Measurements from ENCODE around the gene JAK1.

The JAK1 gene

DNA sequence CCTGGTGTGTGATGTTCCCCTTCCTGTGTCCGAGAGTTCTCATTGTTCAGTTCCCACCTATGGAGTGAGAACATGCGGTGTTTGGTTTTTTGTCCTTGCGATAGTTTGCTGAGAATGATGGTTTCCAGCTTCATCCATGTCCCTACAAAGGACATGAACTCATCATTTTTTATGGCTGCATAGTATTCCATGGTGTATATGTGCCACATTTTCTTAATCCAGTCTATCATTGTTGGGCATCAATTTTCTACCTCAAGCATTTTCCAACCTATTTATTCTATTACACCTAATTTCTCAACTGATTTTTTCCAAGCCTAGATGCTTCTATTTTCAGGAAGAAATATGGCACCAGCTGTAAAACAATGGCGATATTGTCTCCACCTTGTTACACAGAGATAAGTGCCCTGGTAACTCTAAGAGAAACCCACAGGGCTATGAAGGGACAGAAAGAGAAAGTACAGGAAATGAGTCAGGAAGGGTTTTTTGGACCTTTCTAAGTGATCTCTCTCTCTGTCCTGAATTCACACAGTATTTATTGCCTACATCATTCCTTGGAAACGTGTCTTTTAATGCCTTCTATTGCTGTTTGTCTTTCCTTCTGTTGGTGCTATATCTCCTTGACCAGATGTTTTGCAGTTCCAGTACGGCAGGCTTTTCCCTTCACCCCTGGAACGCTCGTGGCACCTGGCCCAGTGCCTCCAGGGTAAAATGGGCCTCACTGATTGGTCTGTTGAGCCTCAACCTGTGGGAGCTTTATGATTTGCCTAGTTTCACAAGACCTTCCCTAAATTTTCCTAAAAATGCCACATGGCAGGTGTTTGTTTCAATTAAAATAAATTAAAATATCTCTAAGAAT lies 14.6 kb upstream of the JAK1 start:
- DNase-seq (ENCODE audit: low read depth): no peak

DNA sequence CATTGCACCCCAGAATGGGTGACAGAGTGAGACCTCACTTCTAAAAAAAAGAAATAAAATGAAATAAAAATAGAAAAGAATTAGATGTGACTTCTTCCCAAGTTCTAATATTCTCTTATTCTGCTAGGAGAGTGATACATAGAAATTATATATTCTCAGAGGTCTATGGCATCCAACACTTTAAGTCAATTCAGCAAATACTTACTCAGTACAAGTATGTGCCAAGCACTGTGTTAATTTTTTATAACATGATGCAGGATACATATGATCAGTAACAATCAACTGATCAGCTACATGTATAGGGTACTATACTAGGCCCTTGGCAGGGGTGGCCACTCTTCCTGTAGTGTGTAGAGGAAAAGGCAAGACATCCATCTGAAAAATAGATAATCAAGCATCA lies 13.0 kb upstream of the JAK1 start:
- DNase-seq (ENCODE audit: low read depth): no peak

DNA sequence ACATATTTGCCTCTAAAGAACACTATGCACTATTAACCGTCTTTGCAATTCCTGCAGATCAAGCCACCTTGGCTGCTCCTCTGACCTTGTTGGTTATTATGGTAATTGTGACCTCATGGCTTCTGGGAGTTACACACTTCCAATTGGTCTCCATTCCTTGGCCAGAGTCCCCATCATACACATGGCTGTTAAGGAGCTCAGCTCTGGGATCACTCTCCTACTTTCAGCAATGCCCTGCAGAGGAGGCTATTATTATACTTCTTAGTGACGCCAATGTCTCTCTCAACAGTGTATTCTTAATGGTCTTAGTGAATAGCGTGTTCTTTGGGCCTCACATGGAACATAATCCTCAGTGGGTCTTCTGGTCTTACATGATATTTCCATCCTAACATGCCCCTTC lies 10.0 kb upstream of the JAK1 start:
- DNase-seq (ENCODE audit: low read depth): no peak

DNA sequence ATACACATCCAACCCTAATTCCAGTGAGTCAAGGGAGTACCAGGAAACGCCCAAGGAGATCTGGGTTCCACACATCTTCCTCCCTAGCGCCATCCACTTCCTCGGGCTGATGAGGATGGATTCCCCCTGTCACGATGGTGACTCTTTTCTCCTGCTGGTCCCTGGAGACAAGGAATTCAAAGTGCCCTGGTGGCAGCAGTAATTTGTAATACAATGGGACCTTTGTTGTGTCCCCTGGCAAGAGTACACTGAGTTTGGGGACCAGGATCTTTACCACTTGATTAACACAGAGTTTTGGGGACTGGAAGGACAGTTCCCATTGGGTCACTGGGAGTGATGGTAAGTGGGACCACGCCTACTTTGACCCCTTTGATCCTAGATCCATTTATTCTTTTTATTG lies 9.4 kb upstream of the JAK1 start:
- DNase-seq (ENCODE audit: low read depth): no peak

DNA sequence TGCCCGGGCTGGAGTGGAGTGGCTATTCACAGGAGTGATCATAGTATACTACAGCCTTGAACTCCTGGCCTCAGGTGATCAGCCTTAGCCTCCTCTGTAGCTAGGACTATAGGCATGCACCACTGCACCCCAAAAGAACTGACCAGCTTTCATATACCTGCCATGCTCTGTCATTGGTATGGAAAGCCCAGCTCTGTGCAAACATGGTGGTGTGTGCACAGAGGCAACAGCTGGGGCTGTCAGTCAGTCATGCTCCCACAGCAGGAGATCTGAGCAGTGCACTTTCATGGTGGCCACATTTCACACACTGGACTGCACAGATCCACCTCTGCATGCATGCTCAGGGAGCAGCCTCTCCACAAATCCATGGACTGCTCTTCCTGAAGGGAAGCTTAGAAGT lies 8.8 kb upstream of the JAK1 start:
- no peak for DNase-seq (ENCODE audit: low read depth)

DNA sequence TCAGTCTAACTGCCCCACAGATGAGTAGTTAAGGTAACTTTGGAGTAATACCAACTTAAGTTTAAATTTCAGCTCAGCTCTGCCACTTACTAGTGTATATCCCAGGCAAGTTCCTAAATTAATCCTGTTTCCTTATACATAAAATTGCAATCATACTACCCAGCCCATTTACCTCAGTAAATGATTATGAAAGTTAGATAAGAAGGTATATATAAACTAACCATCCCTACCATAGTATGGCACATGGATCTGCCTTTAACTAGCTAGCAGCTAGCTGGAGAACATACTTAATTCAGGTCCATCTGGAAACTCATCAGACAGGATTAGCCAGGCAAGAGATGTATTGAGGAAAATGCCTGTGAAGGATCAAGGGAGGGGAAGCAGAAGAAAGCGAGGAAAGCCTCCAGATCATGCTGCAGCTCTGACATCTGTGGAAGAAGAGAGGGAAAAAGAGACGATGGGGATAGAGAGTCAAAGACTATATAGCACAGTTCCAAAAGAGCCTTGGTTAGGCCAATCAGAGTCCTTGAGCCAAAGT lies 8.0 kb upstream of the JAK1 start:
- DNase-seq (ENCODE audit: low read depth): no peak

DNA sequence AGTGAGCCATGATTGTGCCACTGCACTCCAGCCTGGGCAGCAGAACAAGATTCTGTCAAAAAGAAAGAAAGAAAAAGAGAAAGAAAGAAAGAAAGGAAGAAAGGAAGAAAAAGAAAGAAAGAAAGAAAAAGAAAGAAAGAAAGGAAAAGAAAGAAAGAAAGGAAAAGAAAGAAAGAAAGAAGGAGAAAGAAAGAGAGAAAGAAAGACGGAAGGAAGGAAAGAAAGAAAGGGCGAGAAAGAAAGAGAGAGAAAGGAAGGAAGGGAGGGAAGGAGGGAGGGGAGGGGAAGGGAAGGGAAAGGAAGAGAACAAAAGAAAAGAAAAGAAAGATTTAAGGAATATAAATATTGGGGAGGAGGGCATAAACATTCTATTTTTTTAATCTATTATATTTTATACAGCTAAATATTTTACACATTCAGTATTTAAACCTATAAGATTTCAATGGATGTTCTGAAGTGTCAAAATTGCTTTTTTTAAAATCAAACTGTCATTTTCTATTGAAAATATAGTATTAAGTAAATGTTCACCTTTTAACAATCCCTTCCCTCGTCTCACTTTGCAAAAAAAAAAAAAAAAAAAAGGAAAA lies 6.8 kb upstream of the JAK1 start:
- no peak for DNase-seq (ENCODE audit: low read depth)

DNA sequence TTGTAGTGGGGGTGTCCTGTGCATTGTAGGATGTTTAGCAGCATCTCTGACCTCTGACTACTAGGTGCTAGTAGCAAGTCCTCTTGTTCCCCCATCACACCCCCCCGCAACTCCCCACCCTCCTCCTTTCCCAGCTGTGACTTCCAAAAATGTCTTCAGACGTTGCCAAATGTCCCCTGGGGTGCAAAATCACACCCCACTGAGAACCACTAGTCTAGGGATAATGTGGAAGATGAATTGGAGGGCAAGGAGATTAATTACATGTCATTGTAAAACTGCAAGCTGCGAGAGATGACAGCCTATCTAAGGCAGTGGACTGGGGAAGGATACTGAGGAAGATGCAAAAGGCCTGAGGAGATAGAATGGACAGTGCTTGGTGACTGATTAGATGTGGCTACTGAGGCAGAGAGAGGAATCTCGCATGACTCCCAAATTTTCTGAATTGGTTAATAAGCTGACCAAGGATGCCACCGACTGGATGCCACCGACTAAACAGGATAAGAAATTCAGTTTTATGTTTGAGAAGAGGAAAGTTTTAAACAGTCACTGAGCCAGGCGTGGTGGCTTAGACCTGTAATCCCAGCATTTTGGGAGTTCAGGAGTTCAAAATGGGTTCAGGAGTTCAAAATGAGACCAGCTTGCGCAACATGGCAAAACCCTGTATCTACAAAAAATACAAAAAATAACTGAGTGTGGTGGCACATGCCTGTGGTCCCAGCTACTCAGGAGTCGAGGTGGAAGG lies 3.1 kb upstream of the JAK1 start:
- DNase-seq (ENCODE audit: low read depth): no peak

DNA sequence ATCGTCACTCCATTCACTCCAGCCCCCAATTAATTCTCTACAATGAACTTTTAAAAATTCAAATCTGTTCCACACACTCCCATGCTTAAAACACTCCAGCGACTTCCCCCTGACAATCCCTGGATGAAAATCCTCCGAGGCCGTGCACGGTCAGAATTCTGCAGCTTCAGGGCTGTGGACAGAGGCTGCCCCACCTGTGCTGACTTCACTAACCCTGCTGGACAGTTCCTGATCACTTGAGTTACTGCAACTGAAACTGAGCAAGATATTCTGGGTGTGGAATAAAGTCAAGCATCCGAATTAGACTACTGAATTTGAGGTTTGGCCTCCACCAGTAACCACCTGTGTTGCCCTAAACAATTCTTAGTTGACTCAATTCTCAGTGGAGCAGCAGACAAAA lies 1.0 kb upstream of the JAK1 start:
- DNase-seq (ENCODE audit: low read depth): no peak

DNA sequence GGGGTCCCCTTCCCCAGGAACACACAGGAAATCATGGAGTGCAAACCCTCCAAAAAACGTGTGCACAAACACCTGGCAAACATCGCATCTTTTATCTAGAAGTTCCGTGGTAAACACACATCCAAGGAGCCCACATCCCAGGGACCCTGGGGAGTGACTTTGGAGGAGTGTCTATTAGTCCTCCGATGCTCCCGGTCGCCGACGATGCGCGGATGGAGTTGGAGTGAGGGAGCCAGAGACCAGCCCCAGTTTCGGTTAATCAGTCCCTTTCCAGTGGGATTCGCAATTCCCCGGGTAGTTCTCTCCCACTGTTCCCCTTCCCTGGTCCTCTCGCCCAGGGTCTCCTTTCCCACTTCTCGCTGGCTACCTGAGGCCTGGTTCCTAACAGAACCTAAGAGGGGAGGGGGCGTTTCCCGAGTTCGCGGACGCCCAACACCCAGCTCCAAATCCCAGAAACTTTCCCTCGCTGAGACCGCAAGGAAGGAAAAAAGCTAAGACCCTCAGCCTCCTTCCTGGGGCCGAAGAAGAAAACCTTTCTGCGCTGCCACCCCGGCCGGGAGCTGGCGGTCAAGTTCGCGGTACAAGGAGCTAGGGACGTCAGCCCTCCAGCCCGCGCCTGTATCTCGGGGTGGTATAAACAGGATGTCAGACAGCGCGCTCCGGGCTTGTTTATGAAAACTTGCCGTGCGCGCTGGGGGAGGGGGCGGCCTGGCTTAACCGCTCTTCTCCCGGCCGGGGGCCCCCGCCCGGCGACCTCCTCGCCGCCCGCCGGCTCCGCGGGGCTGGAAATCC lies 787 bp downstream of the JAK1 start:
- DNase-seq (ENCODE audit: low read depth): no peak

DNA sequence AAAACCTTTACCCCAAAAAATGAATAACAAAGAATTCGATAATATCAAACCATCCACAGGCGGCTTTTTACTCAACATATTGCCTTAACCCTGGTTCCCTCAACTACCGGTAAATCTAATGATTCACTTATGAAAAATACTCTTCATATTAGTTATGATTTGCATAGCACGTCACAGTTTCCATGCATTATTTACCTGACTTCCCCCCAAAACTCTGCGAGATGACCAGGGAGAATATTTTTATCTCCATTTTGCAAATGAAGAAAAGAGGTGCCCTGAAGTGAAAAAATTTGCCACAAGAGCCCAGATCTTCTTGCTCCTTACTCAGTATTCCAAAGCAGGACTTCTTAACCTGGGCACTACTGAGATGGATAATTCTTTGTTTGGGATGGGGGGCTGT lies 2.9 kb downstream of the JAK1 start:
- no peak for DNase-seq (ENCODE audit: low read depth)

DNA sequence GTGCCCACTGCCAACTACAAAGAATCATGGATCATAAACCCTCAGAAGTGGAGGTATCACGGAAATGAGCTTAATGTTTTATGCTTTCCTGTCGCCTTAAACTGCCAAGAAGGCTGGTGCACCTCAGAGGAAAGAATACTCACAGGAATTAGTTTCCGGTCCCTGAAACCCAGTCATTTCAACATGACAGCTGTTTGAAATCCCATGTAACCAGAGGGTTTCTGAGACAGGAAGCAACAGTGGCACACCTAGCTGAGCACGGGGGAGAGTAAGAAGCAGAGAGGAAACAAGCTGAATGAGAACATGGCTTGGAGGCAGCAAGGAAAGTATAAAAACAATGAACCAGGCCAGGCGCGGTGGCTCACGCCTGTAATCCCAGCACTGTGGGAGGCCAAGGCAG lies 3.9 kb downstream of the JAK1 start:
- no peak for DNase-seq (ENCODE audit: low read depth)

DNA sequence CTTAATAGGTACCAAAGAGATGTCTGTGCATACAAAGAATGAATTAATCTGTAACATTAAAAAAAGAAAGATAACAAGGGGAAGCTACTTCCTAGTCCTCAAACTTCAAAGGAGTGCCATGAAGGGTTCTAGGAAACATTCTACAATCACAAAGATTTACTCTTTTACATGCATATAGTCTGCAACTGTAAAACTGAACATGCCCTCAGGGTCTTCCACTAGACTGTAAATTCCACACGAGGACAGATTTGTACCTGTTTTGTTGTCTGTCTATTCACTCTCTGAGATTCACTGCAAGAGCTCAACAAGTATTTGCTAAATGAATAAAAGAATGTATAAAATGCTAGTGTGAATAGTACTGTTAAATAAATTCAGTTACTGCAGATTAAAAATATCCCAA lies 4.4 kb downstream of the JAK1 start:
- DNase-seq (ENCODE audit: low read depth): no peak

DNA sequence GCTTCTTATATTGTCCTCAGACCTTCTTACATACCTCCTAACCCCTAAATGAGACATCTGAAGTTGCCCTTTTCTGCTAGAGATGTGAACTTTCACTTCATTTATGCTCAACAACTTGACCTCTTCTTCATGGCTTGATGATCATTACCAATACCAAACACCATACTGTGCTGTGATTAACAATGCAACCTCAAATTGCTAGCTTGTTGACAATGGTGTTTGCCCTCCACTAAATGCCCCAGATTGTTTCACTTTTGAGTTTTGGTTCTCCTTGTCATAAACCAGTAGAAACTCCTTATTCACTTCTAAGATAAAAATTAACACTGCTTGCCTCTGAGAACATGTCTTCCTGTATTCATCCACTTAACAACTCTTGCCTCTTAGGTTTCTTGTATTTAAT lies 5.6 kb downstream of the JAK1 start:
- DNase-seq (ENCODE audit: low read depth): no peak

DNA sequence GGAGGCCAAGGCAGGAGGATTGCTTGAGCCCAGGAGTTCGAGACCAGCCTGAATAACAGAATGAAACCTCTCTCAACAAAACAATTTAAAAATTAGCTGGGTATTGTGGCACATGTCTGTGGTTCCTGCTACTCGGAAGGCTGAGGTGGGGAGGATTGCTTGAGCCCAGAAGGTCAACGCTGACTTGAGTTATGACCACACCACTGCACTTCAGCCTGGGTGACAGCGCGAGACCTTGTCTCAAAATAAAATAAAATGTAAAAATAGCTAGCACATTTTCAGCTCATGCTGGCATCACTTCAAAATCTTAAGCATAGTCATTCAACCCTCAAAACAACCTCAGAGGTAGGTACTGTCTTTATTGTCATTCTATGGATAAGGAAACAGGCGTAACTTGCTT lies 6.4 kb downstream of the JAK1 start:
- no peak for DNase-seq (ENCODE audit: low read depth)

DNA sequence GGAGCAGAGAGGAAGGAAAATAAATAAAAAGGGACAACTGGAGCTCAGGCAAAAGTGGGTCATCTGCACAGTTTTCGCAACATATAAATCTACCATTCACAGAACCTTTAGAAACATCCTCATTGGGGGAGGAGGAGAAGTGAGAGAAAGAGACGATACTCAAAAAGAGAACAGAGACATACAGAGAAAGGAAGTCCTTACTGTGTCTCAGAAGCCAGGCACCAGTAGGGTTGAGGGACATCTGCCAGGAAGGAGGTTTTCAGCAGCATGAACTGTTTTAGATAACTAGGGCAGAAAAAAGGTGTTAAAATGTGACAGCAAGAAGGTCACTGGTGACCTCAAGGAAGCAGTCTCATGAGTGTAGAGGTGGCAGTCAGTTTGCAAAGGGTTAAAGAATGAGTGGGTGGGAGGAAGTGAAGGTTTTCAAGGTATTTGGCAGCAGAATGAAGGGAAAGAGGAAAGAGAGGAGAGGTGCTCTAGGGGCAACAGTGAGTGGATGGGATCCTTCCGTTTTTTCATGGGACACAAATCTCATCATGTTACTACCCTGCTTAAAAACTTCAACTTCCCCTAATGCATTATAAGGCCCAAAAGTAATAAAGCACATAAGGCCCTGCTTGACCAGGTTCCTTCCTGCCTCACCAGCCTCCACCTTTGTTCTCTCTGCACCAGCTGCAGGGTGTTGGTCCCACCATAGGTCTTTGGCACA lies 9.5 kb downstream of the JAK1 start:
- DNase-seq (ENCODE audit: low read depth): no peak

DNA sequence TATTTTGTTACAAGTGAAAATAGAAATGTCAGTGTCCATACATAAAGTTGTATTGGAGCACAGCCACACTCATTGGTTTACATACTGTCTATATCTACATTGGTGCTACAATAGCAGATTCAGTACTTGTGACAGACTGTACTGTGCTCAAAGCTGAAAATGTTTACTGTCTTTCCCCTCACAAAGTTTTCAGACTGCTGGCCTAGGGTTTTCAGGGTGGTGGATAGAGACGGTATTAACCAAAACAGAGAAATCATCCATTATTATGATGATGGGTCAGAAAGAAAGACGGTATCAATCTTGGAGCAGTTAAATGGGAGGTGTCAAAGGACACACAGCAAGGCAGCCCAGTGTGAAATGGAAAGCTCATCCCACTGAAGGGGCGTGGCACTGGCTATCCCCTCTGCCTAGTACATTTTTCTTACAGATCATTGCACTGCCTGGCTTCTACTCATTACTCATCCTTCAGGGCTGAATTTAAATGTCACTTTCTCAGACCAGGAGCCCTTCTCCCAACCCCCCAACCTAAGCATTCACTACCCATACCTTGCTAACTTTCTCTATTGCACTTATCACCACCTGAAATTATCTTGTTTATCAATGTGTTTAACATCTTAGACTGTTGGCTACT lies 10.2 kb downstream of the JAK1 start:
- DNase-seq (ENCODE audit: low read depth): no peak

DNA sequence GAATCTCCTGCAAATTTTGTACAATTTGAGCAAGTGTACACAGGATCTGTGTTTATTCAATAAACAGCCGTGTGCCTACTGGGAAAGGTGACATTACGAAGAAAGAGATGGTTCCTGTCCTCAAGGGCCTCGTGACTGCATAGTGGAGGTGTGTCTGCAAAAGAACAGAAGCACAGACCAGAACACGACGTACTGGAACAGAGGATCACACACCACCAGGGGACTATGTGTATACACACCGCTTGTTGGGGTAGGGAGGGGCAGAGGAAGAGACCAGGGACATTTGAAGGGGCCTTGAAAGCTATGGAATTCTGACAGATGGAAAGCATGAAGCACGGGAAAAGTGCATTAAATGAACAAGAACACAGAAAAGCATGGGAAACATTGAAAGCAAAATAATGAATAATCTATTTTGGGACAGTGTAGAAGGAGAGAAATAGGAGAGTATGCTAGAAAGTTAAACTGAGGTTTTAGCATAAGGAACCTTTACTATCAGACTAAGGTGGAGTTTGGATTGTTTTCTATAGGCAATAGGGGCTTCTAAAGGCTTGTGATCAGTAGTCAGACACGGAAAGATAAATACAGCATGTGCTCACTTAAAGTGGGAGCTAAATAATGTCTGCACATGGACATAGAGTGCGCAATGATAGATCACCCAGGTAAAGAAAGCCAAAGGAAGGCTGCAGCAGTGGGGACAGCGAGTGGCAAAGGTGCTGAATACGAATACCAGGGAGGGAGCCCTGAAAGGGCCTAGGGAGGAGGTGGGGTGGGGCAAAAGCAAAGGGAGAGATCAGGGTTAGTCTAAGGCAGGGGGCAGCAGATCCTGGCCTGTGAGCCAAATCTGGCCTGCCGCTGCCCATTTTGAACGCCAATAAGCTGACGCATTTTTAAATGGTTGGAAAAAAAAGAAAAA lies 11.0 kb downstream of the JAK1 start:
- DNase-seq (ENCODE audit: low read depth): no peak

DNA sequence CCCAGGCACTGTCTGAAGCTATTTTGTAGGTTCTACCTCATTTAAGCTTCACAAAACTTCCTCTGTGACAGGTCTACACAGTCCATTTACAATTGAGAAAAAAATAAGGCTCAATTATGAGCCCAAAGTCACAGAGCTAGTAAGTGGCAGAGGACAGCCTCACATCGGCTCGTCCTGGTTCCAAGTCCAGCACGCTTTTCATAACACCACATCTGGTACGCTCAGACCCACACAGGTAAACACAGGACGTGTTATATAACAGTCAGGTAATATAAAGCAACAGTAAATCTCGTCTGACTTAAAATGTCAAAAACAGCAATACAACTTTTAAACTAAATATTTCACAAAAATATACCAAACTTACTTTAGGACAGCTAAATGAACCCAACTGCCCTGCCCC lies 13.1 kb downstream of the JAK1 start:
- no peak for DNase-seq (ENCODE audit: low read depth)

DNA sequence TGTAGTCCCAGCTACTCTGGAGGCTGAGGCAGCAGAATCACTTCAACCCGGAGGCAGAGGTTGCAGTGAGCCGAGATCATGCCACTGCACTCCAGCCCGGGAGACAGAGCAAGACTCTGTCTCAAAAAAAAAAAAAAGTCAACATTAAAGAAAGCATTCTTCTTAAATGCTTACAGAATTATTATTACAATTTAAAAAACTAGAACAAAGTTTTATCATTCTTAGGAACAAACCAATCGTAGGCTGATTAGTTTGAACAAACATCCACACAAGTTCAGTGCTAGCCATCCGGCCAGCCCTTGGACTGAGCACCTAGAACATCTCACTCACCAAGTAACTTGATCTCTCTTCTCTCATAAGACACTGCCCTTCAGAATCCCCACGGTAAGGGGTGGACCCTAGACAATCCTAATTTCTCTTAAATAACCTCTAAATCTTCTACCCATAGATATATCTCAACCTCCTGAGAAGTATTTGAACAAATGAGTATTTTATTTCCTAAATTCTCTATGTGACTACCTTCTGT lies 16.0 kb downstream of the JAK1 start:
- DNase-seq (ENCODE audit: low read depth): no peak
